ENCODE results near the gene ZDHHC11B.
"Not testable (repeated sequence)": the region's sequence is repeated elsewhere in the genome, so short reads cannot be mapped to it uniquely, and the experiment has no call there.

Gene ZDHHC11B

DNA sequence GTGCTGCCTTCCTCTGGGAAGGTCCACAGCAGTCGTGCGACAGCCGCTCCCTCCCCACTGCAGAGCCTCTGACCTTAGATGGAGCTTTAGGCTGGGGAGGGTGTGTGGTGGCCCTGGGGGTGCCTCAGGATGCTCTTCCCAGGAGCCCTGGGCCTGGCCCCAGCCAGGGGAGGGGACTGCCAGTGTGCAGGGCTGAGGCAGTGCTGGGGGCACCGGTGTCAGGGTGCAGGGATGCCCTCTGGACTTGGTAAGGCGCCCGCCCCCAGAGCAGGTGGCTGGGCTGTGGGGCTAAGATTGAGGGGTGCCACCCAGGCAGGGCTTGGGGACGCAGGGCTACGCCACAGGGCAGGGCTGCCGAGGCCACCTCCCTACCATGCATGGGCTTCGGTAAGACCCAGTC, 13.9 kb downstream of the ZDHHC11B start:
- H3K9me2 ChIP-seq (replicated peaks; ENCODE audit: control insufficient read depth, low read length); H3K79me2 ChIP-seq (ENCODE audit: control insufficient read depth, low read length); H3K27ac ChIP-seq (ENCODE audit: low read depth, low read length); H3K27me3 ChIP-seq (ENCODE audit: control insufficient read depth, low read length); H3K4me2 ChIP-seq (ENCODE audit: low read length); H4K20me1 ChIP-seq (ENCODE audit: control insufficient read depth, insufficient read depth, low read depth, low read length); H3K4me1 ChIP-seq (ENCODE audit: control insufficient read depth, low read length); H3K36me3 ChIP-seq (ENCODE audit: control insufficient read depth, low read length); H3F3A ChIP-seq (ENCODE audit: control insufficient read depth, insufficient read depth); H3K9me3 ChIP-seq (ENCODE audit: control insufficient read depth, insufficient read depth, low read length); H3K4me3 ChIP-seq (ENCODE audit: low read length): not testable (repeated sequence)

DNA sequence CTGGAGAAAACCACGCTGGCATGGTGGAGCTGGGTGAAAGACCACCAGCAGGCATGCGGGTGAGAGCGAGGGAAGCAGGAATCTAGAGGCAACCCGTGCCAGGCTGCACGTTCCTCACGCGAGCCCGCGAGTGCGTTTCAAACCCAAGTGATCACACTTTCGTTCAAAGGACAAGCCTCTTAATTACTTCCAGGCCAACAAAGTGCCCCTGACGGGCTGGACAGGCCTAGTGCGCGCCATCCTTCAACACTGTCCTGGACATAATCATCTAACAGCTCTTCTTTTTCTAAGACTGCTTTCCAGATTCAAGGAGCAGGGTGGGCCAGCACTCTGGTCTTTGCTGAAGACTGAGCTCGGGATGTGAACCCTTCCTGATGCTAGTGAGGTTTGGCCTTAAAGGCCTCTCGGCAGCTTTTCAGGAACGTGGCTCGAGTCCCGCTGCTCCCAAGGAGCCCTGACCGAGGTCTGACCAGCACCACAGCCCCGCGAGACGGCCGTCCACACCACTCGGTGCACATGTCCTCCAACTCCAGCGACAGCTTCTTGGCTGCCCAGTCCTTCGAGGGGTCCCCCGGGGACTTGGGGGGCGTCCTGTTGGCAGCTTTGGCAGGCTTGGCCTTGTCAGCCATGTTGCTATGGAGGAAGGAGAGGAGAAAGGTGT, 14.9 kb downstream of the ZDHHC11B start:
- H3K27ac ChIP-seq (ENCODE audit: low read depth, low read length); H3K4me3 ChIP-seq (ENCODE audit: low read length); H3K9me3 ChIP-seq (ENCODE audit: control insufficient read depth, insufficient read depth, low read length); H4K20me1 ChIP-seq (ENCODE audit: control insufficient read depth, insufficient read depth, low read depth, low read length); H3F3A ChIP-seq (ENCODE audit: control insufficient read depth, insufficient read depth); H3K4me2 ChIP-seq (ENCODE audit: low read length); H3K36me3 ChIP-seq (ENCODE audit: control insufficient read depth, low read length); H3K9me2 ChIP-seq (replicated peaks; ENCODE audit: control insufficient read depth, low read length); H3K79me2 ChIP-seq (ENCODE audit: control insufficient read depth, low read length); H3K27me3 ChIP-seq (ENCODE audit: control insufficient read depth, low read length); H3K4me1 ChIP-seq (ENCODE audit: control insufficient read depth, low read length): not testable (repeated sequence)

DNA sequence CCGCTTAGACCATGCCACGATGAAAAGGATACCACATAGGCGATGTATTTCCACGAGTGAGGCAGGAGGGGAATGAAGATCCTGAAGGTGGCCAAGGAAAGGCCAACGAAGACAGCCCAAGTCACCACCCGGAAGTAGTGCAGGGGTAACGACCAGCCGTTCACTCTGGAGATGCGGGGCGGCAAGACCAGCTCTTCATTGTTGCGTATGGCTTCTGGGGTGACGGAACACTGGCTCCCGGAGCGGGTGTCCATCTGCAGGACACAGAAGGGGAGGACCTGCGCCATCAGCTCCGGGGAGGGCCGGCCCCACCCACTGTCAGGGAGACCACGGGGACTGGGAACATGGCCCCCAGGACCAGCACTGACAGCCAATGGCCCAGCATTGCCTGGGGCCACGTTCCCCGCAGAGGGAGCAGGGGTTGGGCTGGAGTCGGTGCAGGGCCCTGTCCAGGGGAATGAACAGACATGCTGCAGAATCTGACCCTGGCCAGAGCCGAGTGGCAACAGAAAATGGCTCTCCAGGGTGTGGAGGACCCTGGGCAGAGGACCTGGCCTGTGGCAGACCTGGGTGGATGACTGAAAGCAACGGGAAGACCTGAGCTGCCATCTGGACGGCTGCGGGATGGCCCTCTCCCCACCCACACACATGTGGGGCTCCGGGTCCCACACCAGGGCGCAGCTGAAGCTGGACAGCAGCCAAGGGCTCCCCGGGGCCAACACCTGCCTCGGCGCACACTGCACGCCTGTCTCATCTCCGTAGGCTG, 17.7 kb downstream of the ZDHHC11B start:
- H3K36me3 ChIP-seq (ENCODE audit: control insufficient read depth, low read length), result no peaks in the 10 kb centered on the region
- no peaks in the 10 kb centered on the region for H3F3A ChIP-seq (ENCODE audit: control insufficient read depth, insufficient read depth)
- TF ChIP-seq, protein P1, sequence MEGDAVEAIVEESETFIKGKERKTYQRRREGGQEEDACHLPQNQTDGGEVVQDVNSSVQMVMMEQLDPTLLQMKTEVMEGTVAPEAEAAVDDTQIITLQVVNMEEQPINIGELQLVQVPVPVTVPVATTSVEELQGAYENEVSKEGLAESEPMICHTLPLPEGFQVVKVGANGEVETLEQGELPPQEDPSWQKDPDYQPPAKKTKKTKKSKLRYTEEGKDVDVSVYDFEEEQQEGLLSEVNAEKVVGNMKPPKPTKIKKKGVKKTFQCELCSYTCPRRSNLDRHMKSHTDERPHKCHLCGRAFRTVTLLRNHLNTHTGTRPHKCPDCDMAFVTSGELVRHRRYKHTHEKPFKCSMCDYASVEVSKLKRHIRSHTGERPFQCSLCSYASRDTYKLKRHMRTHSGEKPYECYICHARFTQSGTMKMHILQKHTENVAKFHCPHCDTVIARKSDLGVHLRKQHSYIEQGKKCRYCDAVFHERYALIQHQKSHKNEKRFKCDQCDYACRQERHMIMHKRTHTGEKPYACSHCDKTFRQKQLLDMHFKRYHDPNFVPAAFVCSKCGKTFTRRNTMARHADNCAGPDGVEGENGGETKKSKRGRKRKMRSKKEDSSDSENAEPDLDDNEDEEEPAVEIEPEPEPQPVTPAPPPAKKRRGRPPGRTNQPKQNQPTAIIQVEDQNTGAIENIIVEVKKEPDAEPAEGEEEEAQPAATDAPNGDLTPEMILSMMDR (IDR thresholded peaks at IDR 0.05; ENCODE audit: low read depth, low read length, poor library complexity, severe bottlenecking), result no peak
- no peak for TF ChIP-seq EZH2phosphoT487 (IDR thresholded peaks at IDR 0.05; ENCODE audit: borderline replicate concordance, low read length)
- no peaks in the 10 kb centered on the region for H3K79me2 ChIP-seq (ENCODE audit: control insufficient read depth, low read length)
- H3K9me2 ChIP-seq (replicated peaks; ENCODE audit: control insufficient read depth, low read length), result no peaks in the 10 kb centered on the region
- H3K27ac ChIP-seq (ENCODE audit: low read depth, low read length), result no peak overlapping the region
- peaks cover 11% of the 10 kb centered on the region; the same call in 1 of the 2 replicates for H3K9me3 ChIP-seq (ENCODE audit: control insufficient read depth, insufficient read depth, low read length)
- no peaks in the 10 kb centered on the region for H3K4me1 ChIP-seq (ENCODE audit: control insufficient read depth, low read length)
- no peak overlapping the region for H3K4me2 ChIP-seq (ENCODE audit: low read length)
- H4K20me1 ChIP-seq (ENCODE audit: control insufficient read depth, insufficient read depth, low read depth, low read length), result no peaks in the 10 kb centered on the region
- no peaks in the 10 kb centered on the region for H3K27me3 ChIP-seq (ENCODE audit: control insufficient read depth, low read length)
- H3K4me3 ChIP-seq (ENCODE audit: low read length), result no peak overlapping the region

DNA sequence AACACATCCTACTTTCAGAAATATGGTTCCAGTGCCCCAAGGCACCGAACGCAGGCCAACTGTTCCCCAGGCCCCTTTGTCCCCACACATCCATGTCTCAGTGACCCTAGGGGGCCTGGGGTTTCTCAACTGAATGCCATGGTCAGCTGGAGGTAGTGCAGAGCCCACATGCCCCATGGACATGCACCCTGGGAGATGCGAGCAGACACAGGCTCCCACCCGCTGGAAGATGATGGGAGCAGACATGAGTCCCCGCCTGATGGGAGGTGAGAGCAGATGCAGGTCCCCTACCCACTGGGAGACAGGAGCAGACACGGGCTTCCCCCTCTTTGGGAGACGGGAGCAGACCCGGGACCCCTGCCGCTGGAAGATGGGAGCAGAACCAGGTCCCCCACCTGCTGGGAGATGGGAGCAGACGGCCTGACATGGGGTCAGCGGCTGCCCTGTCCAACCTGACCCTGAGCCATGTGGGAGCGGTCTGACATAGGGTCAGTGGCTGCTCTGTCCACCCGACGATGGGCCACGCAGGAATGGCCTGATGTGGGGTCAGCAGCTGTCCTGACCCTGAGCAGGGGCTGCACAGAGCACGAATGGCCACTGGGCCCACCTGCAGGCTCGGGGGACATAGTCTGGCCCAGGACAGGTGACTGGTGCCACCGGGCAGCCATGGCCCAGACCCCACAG, 18.4 kb downstream of the ZDHHC11B start:
- no peak overlapping the region for H3K4me2 ChIP-seq (ENCODE audit: low read length)
- H3K9me3 ChIP-seq (ENCODE audit: control insufficient read depth, insufficient read depth, low read length), result peaks cover 11% of the 10 kb centered on the region; the same call in 1 of the 2 replicates
- H3K27me3 ChIP-seq (ENCODE audit: control insufficient read depth, low read length), result no peaks in the 10 kb centered on the region
- no peaks in the 10 kb centered on the region for H3K79me2 ChIP-seq (ENCODE audit: control insufficient read depth, low read length)
- TF ChIP-seq EZH2phosphoT487 (IDR thresholded peaks at IDR 0.05; ENCODE audit: borderline replicate concordance, low read length), result no peak
- TF ChIP-seq, protein P1 (IDR thresholded peaks at IDR 0.05; ENCODE audit: low read depth, low read length, poor library complexity, severe bottlenecking), result no peak
- no peak overlapping the region for H3K4me3 ChIP-seq (ENCODE audit: low read length)
- no peaks in the 10 kb centered on the region for H3K36me3 ChIP-seq (ENCODE audit: control insufficient read depth, low read length)
- no peaks in the 10 kb centered on the region for H4K20me1 ChIP-seq (ENCODE audit: control insufficient read depth, insufficient read depth, low read depth, low read length)
- H3F3A ChIP-seq (ENCODE audit: control insufficient read depth, insufficient read depth), result no peaks in the 10 kb centered on the region
- no peaks in the 10 kb centered on the region for H3K9me2 ChIP-seq (replicated peaks; ENCODE audit: control insufficient read depth, low read length)
- H3K4me1 ChIP-seq (ENCODE audit: control insufficient read depth, low read length), result no peaks in the 10 kb centered on the region
- no peak overlapping the region for H3K27ac ChIP-seq (ENCODE audit: low read depth, low read length)

All from DOHH2 (cell line).